GM19238 (cell line): ENCODE data around the gene SPHK1.

Source experiments
- DNase-seq: peaks from one replicate; pipeline ENCODE4 v3.0.0; 2011; ENCODE audit warnings: low spot score; ENCODE audit not compliant: insufficient read length

SPHK1 gene

DNA sequence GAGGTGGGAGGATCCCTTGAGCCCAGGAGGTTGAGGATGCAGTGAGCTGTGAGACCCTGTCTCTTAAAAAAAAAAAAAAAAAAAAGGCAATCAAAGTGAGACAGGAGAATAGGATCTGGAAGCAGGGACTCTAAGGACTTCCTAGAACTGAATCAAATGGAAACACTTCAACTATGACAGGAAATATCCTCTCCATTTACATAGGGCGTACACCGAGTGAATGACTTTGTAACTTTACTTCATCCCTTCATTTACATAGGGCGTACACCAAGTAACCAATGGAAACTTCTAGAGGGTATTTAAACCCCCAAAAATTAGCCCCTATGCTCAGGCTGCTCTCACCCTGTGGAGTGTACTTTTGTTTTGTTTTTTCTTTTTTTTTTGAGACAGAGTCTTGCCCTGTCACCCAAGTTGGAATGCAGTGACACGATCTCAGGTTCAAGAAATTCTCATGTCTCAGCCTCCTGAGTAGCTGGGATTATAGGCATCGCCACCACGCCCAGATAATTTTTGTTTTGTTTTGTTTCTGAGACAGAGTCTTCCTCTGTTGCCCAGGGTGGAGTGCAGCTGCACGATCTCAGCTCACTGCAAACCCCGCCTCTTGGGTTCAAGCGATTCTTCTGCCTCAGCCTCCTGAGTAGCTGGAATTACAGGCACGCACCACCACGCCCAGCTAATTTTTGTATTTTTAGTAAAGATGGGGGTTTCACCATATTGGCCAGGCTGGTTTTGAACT is 21.1 kb upstream of the SPHK1 start:
- no peak for DNase-seq

DNA sequence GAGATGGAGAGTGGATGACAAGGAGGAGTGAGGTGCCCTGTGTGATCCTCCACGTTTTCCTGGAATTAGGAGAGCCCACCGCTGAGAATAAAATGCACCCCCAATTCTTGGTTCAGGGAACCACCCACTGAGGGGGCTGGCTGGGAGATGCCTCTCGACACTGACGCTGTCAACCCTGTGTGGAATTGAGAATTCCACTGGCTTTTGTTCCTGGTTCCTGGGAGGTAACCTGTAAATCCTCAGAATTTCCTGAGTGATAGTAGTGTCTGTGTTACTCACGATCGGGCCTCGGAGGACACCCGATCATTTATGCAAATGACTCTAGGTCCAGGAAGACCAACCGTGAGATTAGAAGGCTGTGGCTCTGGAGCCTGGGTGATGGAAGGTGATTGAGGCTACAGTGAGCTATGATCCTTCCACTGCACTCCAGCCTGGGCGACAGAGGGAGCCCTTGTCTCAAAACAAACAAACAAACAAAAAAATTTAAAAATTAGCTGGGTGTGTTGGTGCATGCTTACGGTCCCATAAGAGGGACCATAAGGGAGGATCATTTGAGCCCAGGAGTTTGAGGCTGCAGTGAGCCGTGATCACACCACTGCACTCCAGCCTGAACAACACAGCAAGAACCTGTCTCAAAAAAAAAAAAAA is 19.0 kb upstream of the SPHK1 start:
- DNase-seq: no peak

DNA sequence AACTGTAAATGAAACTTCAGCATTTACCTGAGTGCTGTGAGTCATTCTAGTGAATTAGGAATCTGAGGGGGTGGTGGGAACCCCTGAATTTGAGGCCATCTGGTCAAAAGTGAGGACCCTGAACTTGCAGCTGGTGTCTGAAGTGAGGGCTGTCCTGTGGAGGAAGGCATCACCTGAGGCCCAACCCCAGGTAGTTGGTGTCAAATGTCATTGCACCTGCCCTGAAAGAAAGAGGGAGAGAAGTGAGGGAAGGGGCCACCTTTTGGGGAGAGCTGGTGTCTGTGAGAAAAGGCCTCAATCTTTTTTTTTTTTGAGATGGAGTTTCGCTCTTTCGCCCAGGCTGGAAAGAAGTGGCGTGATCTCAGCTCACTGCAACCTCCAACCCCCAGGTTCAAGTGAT is 18.2 kb upstream of the SPHK1 start:
- no peak for DNase-seq

DNA sequence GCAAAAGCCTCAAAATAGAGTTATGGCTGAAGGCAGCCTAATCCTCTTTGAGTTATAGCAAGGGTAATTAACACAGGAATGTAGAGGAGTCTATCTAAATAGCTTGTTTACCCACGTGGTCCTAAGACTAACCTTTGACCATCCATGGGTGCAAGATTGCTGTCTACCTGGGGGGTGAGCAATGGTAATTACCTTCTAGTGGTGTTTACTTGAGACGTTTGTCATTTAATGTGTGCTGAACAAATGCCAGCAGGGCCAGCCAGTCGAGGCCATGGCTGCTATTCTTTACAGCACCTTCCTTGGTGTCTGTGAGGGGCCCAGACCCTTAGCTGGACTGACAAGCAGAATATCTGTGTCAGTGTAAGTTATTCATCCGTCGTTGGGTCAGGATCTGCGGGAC is 16.8 kb upstream of the SPHK1 start:
- no peak for DNase-seq

DNA sequence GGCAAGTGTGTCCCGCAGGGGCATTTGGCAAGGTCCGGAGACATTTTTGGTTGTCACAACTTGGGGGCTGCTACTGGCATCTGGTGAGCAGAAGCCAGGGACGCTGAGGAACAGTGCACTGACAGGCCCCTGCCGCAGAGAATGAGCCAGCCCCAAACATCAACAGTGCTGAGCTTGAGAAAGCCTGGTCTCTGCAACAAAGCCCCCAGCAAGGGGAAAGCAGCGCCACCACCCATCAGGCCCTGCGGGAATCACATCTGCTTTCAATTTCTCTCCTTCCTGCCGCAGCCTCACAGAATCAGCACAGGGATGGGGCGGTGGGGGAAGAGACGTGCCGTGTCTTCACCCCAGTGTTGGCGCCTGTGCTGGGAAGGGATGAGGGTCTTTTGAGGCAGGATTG is 15.9 kb upstream of the SPHK1 start:
- no peak for DNase-seq

DNA sequence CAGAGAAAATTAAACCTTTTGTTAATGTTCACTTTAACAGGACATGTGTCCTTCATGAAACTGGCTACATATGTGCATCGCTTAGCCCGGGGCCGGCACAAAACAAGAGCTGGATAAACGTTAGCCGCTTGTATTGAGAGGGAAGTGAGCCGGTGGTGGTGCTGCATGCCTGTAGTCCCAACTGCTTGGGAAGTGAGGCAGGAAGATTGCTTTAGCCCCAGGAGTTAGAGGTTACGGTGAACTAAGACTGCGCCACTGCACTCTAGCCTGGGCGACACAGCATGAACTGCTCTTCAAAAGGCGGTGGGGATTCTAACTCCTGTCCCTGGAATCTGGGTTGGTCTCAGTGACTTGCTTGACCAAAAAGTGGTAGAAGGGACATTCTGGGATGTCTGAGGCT is 15.0 kb upstream of the SPHK1 start:
- DNase-seq: no peak

DNA sequence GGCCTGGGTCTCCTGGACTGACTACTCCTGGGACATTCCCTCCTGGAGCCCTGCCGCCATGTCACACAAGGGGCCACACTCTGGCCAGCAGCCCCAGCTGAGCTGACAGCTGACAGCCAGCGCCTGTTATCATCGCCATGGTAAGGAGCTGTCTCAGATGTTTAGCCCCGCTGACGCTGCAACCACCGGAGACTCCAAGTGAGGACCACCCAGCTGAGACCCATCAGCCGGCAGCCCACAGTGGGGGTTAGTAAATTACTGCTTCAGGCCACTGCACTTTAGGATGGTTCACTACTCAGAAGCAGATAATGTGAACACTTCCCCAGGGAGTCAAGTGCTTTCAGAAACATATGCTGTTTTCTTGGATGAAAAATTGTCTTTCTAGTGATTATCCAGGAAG is 14.6 kb upstream of the SPHK1 start:
- DNase-seq: no peak

DNA sequence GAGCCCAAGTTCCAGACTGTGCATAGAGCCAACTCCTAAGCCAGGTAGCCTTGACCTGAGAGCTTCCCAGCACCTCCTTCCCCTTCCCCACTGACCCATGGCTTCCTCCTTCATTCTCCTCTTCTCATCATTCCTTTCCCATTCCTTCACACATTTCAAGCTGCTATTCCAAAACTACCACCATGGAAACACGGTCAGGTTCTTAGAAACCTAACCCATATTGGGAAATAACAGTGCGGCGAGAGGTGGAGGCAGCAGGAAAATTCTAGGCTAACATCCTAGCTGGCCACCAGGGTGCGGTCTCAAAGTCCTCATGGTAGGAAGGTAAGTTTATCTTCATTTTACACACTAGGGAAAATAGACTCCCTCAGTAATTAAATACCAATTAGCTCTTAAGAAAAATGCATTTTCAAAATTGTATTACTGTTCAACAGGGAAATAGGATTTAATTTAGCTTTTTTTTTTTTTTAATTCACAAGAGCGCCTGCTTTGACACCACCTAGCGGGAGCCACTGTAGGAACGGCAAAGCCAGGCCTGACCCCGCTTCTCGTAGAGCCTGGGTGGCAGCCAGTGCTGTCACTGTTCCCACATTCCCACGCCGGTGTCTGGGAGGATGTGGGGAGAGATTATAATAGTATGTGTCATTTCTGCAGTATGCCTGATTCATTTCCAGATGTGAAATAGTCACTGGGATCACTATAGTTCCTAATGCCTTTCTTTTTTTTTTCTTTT is 14.0 kb upstream of the SPHK1 start:
- no peak for DNase-seq

DNA sequence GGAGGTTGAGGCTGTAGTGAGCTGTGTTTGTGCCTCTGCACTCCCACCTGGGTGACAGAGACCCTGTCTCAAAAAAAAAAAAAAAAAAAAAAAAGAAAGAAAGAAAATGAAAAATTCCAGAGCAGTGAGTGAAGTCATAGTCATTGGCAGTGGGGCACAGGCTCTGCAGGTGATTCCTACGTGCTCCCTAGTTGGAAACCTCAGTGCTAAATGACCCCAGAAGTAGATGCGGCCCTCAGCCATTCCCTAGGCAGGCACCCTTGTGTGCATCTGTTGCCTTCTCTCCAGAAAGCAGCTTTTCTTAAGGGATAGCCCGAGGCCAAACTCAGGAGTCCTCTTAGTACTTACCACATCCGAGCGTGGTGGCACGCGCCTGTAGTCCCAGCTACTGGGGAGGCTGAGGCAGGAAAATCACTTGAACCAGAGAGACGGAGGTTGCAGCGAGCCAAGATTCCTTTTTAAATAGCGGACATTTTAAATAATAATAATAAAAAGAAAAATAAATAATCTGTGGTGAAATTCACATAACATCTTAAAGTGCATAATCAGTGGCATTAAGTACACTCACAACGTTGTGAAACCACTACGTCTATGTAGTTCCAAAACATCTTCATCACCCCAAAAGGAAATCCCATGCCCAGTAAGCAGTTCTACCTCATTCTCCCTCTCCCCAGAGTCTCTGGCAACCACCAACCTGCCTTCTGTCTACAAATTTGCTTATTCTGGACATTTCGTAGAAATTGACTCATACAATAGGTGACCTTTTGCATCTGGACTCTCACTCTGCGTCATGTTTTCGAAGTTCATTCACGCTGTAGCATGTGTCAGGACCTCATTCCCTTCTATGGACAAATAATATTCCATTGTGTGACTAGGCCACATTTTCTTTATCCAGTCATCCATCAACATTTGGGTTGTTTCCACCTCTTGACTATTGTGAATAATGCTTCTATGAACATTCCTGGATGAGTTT is 12.5 kb upstream of the SPHK1 start:
- no peak for DNase-seq

DNA sequence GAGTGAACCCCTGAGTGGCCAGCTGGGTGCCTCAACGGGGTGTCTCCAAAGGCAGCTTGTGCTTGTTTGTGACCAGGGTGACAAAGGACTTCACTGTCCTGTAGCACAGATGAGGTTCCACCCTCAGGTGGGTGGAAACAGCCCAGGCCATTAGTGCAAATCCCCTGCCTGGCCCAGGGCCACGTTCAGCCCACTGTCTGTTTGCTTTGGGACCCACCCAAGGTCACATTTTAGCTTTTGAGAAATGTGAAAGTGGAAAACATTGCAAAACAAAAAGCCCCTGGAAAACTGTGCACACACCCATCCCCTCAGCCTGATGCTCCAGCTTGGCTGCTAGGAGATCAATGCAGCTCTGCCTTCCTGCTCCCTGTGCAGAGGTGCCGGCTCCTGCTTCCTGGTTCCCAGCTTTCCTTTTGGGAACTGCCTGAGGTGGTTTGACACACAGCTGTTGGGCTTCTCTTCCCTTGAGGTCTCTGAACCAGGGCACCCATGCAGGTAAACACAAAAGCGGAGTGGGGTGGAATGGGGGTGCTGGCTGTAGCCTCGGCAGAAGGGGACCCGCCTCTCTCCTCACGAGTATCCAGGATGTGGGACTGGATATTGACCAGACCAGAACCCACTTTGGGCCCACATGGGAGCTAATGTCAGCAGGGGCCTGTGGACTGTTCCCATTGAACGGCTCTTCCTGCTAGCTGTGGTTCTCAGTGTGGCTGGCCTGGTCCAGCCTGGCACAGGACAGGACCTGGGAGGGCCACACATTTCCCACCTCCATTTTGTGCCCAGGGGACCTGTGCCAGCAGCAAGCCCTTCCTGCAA is 7.9 kb upstream of the SPHK1 start:
- DNase-seq: no peak

DNA sequence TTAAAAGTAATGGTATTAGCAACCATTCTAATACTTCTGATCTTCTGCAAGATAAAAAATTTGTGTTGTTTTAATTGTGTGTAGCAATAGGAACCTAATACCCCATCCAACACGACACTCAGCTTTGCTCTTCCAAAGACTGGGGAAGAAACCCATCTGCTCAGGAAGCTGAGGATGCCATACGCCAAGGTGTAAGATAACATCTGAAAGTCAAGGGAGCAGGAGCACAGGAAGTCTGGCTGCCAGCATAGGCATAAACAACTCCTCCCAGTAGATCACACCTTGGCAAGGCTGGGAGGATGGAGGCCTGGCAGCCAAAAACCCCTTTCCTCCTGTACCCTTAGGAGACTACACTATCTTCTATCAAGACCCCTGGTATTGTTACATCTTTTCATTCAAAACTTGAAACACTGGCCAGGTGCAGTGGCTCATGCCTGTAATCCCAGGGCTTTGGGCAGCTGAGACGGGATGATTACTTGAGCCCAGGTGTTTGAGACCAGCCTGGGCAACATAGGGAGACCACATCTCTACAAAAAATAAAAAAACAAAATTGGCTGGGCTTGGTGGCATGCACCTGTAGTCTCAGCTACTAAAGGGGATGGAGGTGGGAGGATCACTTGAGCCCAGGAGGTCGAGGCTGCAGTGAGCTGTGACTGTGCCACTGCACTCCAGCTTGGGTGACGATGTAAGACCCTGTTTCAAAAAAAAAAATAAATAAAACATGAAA is 5.7 kb upstream of the SPHK1 start:
- DNase-seq: no peak

DNA sequence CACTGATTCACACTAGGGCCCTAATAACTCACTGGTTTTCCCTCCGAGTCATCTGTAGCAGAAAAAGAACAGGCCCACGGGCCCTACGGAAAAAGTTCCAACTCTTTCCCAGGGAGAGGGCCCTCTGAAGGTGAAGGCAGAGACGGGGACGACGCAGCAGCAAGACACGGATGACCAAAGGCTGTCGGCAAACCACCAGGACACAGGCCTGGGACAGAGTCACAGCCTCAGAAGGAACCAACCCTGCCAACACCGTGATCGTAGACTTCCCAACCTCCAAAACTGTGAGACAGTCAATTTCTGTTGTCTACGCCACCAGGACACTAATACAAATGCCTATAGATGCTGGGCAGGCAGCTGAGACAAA is 5.2 kb upstream of the SPHK1 start:
- DNase-seq: no peak

DNA sequence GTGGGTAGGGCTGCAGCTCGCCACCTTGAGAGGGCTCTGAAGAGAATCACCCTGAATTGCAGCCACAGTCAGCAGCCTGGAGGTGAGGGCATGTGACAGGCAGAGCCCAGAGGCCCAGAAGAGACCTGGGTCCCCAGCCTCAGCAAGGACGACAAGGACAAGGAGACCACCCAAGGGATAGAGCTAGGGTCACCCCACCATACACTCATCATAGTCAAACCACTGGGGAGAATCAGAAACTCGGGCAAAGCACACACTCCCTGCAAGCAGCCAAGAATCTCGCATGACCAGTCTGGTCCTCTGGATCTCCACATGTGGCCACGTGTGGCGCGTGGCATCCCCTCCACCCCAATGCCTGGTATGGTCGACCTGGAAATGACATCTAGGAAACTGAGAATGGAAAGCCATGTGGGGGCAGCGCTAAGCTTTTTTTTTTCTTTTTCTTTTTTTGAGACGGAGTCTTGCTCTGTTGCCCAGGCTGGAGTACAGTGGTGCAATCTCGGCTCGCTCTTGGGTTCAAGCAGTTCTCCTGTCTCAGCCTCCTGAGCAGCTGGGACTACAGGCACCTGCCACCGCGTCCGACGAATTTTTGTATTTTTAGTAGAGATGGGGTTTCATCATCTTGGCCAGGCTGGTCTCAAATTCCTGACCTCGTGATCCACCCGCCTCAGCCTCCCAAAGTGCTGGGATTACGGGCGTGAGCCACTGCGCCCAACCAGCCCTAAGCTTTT is 4.6 kb upstream of the SPHK1 start:
- no peak for DNase-seq

DNA sequence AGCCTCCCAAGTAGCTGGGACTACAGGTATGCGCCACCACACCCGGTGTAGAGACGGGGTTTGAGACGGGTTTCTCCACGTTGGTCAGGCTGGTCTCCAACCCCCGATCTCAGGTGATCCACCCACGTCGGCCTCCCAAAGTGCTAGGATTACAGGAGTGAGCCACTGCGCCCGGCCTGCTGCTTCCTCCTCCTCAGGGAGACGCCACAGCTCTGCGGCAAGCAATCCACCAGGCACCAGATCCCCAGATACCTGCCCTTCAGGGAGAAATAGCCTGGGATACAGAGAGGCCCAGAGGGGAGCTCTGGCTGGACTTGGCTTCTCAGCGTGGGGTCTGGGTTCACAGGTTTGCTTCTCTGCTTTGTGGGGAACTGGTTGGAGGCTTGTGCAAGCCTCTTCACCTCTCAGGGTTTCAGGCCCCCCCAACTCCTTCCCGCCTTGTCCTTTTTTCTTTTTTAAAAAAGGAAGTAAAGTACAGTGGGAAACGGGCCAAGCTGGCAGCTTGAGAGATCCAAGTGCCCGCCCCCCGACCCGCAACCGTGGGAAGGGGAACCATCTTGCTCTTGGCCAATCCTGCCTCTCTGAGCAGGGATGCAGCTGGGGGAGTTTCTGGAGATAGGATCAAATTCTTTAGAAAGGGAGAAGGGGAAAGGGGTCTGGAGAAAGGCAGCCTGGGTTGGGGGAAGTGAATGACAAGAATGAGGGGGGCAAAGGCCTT is 2.6 kb upstream of the SPHK1 start:
- DNase-seq: no peak

DNA sequence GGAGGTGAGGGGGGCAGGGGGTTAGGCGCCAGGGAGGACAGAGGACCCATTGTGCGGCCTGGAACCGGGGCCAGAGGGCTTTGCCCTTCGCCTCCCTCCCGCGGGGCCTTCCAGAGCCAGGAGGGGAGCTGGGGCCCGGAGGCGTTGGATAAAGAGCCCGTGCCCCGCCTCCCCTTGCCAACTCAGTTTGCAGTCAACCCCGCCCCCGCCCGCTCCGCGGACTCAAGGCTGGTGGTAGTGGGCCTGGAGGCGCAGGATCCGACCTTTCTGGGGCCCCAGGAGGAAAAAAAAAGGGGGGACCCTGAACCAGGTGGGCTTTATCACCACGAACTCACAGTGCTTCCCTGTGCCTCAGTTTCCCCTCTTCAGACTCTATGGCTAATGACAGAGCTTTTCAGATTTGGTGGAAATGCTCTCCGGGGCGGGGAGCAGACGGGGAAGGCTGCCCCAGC is 2.0 kb upstream of the SPHK1 start:
- DNase-seq: no peak

DNA sequence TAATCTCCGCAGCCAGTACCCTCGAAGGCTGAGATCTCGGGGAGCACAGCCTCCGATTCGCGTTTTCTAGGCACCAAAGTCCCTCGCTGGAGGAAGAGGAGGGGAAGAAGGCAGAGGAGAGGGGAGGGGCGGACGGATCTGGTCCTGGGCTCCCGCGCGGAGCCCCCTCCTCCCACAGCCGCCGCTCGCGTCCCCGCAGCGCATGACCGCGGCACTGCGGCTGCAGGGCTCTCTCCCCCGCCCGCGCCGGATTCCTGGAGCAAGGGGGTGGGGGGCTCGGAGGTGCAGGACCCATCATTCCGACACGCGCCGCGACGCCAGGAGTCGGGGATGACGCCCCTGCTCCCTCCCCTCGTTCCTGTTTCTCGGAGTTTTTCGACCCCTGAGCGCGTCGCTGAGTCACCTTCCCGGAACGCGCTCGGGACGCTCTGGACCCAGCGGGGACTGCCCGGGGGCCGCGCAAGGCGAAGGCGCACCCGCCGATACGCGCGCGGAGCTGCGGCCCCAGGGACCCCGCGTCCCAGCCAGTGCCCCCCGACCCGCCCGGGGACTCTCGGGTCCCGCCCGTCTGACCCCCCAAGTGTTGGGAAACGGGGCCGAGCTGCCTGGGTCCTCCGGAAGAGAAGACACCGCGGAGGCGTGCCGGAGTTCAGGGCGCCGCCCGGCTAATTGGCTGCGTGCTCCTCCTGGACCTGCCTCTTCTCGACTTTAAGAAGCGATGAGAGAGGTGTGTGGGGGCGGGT is 1.4 kb upstream of the SPHK1 start:
- peak; percentile 37 for DNase-seq

DNA sequence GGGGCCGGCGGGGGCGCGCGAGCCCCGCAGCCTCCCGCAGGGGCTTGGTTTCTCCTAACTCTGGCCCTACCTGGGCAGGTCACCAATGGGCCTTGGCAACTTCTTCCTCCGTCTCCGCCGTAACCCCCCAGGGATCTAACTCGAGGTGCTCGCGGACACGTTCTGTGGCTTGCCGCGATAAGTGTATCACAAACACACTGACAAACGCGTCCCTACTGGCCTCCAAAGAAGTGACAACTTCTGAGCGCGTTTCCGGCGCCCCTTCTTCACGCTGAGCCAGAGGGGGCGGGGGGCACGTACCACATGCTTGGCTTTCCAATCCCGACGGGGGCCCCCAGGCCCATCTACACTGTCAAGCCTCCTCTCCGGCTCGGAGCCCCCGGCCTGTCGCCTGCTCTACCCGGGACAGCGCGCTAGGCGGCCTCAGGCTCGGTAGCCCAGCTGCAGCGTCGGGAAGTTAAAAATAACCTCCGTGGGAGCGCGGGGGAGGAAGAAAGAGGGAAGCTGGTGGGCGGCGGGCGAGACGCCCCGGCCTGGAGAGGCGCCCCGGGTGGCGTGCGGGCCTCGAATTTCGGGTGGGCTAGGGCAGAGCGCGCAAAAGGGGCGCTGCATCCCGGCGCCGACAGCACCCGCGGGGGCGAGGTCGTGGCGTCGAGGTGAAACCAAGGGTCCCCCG is 725 bp upstream of the SPHK1 start:
- peak; percentile 69 for DNase-seq
